Fibroblast of skin of right quadriceps (primary cell): ENCODE results near the gene NSMCE1.
"Not testable (repeated sequence)": the region's sequence is repeated elsewhere in the genome, so short reads cannot be mapped to it uniquely, and the experiment has no call there.

Experiments
- DNase-seq: peaks from one replicate; pipeline ENCODE4 v3.0.0-alpha.2; 2013

Gene NSMCE1

DNA sequence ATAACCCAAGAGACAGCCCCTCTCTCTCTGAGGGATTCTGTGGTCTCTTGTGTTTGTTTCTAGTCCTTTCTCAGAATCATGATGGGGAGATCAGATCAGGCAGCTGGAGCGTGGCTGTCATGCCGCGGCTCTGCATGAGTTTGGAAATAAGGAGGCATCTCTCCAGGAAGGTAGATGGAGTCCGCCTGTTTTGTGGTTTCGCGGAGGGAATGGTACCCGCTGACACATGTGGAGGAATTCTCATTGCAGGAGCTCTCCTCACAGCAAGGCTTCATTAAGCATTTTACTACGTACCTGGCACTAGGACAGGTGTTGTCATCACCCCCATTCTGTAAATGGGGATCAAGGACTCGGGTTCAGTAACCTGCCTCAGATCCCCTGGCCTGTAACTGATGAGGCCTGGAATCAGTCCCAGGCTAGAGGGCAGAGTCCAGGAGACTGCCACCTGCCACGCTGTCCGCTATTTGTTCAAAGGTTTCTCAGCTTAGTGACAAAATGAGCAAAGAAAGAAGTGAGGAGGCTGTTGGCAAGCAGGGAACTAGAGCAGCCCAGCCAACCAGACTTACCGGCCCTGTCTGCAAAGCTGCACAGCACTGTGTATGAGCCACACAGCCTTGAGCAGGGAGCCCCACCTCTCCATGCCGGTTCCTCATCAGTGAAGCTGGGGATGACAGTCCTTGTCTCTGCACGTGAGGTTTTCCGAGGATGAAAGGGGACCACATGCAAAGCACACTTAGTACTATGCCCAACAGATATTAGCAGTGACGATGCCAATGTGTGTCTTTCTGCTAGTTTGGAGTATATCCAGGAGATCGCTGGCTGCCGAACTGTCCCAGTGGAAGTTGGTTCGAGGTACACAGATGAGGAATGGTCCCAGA lies 54.2 kb downstream of the NSMCE1 start:
- DNase-seq, result no peak

- no peak for DNase-seq
Observed at GRCh38 chr16:27211026-27211425, 57.5 kb downstream of the NSMCE1 start.

GRCh38 chr16:27210174-27210573 lies 58.4 kb downstream of the NSMCE1 start:
- no peak for DNase-seq

DNA sequence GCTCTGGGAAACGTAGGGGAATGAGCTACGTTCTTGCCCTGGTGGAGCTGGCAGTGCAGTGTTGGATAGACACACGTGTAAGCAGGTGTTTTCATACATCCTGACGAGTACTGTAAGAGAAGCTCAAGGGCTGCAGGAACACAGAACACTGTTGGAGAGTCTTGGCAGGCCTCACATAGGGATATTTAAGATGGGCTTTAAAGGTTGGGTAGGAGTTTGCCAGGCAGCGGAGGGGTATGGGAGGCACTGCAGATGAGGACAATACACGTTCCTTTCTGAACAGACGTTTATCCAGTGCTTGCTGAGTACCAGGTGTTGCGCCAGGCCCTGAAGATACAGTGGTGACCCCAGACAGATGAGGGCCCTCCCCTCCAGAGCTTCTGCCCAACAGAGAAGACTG lies 59.0 kb downstream of the NSMCE1 start:
- DNase-seq, result no peak

GRCh38 chr16:27208796-27209195 lies 59.8 kb downstream of the NSMCE1 start:
- no peak for DNase-seq

DNA sequence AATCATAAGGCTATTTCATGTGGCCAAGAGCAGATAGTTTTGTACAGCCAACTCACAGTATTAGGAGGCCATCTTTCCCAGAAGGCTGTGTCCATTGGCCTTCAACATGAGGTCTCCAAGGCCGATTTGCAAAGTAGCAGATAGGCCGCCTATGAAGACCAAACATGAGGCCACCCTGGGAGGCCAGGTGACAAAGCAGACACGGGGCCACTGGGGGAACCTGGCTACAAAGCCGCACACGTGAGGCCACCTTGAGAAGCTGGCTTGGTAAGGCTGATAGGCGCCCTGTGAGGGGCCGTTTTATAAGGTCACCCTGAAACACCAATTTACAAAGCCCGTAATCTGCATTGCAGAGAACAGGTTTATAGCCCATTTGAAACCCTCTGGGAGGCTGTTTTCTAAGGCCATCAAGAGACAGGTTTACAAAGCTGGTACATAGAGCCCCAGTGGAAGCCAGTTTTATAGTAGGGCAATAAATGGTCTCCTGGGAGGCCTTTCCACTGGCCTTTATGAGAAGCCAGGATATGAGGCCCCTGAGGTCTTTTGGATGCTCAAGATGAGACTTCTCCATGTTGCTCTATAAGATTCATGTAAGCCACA lies 60.4 kb downstream of the NSMCE1 start:
- DNase-seq, result no peak

DNA sequence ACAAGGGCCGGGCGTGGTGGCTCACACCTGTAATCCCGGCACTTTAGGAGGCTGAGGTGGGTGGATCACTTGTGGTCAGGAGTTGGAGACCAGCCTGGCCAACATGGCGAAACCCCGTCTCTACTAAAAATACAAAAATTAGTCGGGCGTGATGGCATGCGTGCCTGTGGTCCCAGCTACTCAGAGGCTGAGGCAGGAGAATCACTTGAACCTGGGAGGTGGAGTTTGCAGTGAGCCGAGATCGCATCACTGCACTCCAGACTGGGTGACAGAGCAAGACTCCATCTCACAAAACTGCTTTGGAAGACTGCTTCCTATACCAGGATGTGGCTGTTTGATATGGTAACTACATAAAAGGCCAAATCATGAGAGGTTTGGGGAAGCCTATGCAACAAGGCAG lies 61.5 kb downstream of the NSMCE1 start:
- DNase-seq, result not testable (repeated sequence)

GRCh38 chr16:27205423-27206065 lies 63.0 kb downstream of the NSMCE1 start:
- no peak for DNase-seq

- DNase-seq, result no peak
Observed at GRCh38 chr16:27204312-27204915, 64.2 kb downstream of the NSMCE1 start.

- peak; percentile 99 for DNase-seq
Observed at GRCh38 chr16:27203507-27204311, 64.9 kb downstream of the NSMCE1 start, which contains the start of gene KDM8. KDM8 (plus strand) TSS chr16:27203526; CDS start chr16:27210124, 6,598 bp downstream.

GRCh38 chr16:27202923-27203506 lies 65.6 kb downstream of the NSMCE1 start:
- peak; percentile 95 for DNase-seq

- DNase-seq, result not testable (repeated sequence)
Observed at GRCh38 chr16:27200914-27201313, 67.7 kb downstream of the NSMCE1 start.

DNA sequence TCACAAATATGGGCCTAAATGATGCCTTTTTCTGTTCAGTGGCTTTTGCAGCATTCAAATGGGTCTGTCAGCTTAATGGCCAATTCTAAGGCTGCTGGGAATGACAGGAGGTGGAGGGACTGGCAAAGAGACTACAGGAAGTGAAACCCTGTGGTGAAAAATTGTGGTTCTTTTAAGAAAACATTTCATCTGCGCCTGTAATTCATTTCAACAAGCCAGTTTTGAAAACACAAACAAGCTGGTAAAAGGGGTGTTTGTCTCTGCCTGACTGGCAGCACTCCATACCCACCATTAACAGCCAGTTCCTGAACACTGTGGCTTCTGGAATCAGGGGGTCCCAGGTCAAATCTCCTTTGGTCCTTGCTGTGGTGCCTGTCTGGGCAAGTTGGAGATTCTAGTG lies 68.8 kb downstream of the NSMCE1 start:
- peak; percentile 26 for DNase-seq

DNA sequence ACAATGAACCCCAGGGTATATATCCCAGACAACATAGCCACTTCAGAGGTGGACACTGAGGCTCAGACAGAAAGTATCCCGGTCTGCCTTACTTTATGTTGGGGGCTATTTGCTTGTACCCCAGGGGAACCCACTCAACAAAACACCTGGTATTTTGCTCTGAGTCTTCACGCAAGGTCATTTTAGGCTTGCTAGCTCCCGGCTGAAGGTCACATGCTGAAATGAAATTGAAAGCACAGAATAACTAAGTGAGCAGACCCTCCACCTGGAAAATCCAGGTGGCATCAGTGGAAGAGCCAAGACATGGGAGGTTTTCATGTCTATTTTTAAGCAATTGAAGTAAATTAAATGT lies 69.4 kb downstream of the NSMCE1 start:
- no peak for DNase-seq

DNA sequence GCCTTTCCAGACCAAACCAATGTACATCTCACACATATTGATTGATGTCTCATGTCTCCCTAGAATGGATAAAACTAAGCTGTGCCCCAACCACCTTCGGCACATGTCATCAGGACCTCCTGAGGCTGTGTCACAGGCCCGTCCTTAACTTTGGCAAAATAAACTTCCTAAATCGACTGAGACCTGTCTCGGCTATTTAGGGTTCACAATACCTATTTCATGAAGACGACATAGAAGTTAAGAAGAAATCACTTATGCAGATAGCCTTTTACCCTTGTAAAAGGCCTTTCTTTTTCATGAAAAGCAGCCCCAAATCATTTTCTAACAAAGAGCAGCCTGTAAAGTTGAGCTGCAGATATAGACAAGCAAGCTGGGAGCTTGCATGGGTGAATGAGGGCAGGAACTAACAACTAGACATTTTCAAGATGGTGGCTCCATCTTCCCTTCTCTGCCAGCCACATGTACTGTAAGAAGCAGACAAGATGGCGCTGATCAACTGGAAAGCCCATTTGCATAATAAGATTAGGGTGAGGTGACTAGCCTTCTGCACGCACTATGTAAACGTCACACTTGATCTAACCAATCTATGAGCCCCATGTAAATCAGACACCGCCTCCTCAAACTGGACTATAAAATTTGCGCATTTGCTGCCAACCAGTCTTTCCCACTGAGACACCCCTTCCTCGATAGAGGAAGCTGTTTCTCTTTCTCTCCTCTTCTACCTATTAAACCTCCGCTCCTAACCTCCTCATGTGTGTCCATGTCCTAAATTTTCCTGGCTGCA lies 69.9 kb downstream of the NSMCE1 start:
- DNase-seq, result no peak

DNA sequence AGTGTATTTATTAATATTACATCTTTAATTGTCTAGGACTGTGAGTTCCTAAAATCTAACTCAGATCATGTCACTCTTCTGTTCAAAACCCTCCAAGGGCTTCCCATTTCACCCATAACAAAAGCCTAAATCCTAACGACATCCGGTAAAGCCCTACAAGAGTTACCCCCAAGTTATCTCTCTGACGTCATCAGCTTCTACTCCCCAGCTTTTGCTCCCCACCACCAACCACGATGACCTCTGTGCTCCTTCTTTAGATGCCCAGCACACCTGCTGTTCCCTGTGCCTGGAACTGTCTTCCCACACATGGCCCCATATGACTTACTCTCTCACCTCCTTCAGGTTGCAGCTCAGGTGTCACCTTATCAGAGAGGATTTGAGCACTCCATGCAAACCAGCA lies 71.6 kb downstream of the NSMCE1 start:
- no peak for DNase-seq

- DNase-seq, result no peak
Observed at GRCh38 chr16:27195941-27196595, 72.5 kb downstream of the NSMCE1 start.

DNA sequence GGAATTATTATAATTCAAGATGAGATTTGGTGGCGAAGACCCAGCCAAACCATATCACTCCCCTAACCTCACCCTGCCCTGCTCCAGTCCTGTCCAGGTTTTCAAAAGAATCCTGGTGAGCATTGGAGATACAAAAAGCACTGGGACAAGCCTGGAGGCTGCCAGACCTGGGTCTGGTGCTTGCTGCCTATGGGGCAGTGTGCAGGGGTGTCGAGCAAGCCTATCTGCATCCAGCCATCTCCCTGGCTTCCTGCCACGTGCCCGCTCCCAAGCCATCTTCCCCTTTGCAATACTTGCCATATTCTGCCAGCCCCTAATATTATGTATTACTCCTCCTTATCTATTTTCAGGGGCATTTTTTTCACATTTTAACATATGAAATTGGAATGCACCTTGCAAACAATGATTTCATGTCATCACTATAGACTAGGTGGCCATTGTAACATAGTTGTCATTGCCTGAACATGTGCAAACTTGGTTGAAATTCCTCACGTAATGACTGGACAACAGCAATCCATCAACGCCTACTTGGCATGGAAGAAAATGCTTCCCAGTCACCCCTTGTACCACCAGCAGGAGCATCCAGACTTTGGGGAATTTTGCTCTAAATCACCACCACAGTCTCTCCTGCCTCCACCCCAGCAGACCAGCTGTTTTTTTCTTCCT lies 73.4 kb downstream of the NSMCE1 start:
- DNase-seq, result no peak

- DNase-seq, result no peak
Observed at GRCh38 chr16:27193300-27193990, 75.1 kb downstream of the NSMCE1 start.
